DMS153 treated with DMSO at 0.1 percent for 48 hours (cell line): ENCODE measurements around the gene MCRIP2.
A peak's percentile ranks its signal among the peaks of the same experiment; 100 is the strongest.

Experiments
- DNase-seq: peaks from one replicate; lab custom pipeline; 2025; ENCODE audit not compliant: unreplicated experiment; lab: John Stamatoyannopoulos, UW

Gene MCRIP2

DNA sequence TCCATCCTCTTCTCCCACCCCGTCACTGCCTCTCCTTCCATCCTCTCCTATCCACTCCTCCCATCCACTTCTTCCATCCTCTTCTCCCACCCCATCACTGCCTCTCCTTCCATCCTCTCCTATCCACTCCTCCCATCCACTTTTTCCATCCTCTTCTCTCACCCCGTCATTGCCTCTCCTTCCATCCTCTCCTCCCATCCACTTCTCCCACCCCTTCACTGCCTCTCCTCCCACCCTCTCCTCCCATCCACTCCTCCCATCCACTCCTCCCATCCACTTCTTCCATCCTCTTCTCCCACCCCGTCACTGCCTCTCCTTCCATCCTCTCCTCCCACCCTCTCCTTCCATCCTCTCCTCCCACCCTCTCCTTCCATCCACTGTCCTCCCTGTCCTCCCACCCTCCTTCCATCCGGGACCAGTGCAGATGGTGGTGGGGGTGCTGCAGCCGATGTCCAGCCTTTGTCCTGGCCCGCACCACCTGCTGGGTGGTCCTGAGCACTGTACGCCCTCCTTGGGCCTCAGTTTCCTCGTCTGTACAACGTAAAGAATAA is 9.7 kb upstream of the MCRIP2 start:
- DNase-seq, result no peak

DNA sequence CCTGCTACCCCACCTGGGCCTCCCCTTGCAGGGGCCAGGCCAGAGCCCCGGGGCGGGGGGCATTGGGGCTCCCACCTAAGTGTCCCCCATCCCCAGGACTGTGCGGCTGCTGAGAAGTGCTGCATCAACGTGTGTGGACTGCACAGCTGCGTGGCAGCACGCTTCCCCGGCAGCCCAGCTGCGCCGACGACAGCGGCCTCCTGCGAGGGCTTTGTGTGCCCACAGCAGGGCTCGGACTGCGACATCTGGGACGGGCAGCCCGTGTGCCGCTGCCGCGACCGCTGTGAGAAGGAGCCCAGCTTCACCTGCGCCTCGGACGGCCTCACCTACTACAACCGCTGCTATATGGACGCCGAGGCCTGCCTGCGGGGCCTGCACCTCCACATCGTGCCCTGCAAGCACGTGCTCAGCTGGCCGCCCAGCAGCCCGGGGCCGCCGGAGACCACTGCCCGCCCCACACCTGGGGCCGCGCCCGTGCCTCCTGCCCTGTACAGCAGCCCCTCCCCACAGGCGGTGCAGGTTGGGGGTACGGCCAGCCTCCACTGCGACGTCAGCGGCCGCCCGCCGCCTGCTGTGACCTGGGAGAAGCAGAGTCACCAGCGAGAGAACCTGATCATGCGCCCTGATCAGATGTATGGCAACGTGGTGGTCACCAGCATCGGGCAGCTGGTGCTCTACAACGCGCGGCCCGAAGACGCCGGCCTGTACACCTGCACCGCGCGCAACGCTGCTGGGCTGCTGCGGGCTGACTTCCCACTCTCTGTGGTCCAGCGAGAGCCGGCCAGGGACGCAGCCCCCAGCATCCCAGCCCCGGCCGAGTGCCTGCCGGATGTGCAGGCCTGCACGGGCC is 8.9 kb upstream of the MCRIP2 start:
- no peak for DNase-seq

DNA sequence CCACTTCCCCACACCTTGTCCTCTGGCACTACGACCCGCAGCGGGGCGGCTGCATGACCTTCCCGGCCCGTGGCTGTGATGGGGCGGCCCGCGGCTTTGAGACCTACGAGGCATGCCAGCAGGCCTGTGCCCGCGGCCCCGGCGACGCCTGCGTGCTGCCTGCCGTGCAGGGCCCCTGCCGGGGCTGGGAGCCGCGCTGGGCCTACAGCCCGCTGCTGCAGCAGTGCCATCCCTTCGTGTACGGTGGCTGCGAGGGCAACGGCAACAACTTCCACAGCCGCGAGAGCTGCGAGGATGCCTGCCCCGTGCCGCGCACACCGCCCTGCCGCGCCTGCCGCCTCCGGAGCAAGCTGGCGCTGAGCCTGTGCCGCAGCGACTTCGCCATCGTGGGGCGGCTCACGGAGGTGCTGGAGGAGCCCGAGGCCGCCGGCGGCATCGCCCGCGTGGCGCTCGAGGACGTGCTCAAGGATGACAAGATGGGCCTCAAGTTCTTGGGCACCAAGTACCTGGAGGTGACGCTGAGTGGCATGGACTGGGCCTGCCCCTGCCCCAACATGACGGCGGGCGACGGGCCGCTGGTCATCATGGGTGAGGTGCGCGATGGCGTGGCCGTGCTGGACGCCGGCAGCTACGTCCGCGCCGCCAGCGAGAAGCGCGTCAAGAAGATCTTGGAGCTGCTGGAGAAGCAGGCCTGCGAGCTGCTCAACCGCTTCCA is 8.1 kb upstream of the MCRIP2 start:
- DNase-seq, result no peak

- DNase-seq, result no peak
These were observed 7.5 kb upstream of the MCRIP2 start for GRCh38 chr16:634051-634670.

DNA sequence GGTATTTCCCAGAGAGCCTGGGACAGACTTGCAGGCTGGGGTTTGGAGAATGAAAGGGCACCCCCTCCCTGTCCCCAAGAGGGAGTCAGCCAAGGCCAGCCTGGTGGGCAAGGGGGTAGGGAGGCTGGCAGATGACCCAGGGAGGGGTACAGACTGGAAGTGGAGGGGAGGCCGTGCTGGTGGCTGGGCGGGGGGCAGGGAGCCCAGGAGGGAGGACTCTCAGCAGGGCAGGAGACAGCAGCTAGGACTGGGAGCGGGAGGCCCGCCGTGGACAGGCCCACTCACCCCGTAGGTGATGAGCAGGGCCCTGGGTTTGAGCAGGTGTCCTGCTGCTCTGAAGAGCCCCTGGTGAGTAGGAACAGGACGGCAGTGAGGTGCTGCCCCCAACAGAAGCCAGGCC is 6.6 kb upstream of the MCRIP2 start:
- no peak for DNase-seq

DNA sequence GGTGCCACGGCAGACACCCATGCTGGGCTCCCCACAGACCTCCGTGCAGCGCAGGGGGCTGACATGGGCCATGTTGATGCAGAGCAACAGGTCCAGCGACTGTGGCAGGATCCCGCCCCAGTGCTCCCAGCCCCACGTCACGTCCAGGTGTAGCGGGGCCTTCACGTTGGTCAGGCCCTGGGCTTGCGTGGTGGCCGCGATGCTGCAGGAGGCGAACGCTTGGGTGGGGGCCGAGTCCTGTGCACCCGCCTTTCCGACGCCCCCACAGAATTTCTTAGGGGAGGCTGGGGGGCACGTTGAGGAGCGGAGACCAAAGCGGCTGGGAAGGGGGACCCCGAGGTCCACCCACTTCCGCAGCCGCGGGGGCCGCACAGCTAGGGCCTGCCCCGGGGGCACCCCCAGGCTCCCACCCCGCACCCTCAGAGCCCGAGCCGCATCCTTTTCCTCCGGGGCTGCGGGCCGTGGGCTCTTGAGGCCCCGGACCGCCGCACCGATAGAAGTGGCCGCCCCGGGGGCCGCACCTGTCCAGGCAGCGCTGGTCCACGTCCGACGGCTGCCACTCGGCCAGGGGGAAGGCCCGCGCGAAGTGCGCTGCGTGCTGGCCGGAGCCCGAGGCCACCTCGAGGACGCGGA is 5.9 kb upstream of the MCRIP2 start:
- no peak for DNase-seq

DNA sequence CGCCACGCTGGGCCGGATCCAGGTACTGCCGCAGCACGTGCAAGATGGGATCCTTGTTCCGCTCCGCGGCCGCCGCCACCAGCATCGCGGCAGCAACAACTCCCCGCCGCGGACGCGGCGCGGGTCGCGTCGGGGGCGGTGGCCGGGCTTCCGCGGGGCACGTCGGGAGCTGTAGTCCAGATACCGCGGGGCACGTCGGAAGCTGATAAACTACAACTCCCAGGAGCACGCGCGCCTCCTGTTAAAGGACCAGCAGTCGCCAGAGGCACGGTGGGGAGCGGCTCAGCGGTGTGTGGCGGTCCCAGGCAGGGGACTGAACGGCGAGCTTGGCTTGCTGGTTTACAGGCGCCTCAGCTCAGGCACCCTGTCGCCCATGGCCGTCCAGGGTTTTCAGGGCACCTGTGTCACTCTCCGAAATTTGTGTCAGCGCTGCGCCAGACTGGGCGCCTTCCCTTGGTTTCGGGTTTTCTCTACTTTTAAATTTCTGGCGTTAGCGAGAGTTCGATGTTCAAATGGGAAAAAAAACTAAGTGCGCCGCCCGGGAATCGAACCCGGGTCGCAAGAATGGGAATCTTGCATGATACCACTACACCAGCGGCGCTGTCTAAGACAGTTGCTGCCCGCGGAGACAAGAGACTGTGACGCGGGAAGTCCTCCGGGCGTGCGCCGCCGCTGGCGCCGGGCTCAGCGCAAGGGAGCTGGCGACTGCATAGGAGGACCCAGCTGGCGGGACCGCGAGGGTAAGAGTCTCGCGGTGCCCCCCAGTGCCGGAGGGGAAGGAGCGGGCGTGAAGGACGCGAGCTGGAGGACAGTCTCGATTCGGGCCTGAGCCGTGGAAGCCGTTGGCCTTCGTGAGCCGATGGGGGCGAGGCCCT is 5.2 kb upstream of the MCRIP2 start, which contains the start of gene METTL26:
Gene METTL26 (minus strand): TSS at position 100 of the 875 bp plus-strand sequence. CDS start 15 bp downstream, at position 85.
- peak; percentile 84 for DNase-seq

- DNase-seq, result no peak
These were observed 4.3 kb upstream of the MCRIP2 start for GRCh38 chr16:637081-638018.

- DNase-seq, result no peak
These were observed 3.5 kb upstream of the MCRIP2 start for GRCh38 chr16:638034-638543.

- no peak for DNase-seq
These were observed 2.8 kb upstream of the MCRIP2 start for GRCh38 chr16:638836-639235.

GRCh38 chr16:640614-641013 is 1.0 kb upstream of the MCRIP2 start:
- no peak for DNase-seq

DNA sequence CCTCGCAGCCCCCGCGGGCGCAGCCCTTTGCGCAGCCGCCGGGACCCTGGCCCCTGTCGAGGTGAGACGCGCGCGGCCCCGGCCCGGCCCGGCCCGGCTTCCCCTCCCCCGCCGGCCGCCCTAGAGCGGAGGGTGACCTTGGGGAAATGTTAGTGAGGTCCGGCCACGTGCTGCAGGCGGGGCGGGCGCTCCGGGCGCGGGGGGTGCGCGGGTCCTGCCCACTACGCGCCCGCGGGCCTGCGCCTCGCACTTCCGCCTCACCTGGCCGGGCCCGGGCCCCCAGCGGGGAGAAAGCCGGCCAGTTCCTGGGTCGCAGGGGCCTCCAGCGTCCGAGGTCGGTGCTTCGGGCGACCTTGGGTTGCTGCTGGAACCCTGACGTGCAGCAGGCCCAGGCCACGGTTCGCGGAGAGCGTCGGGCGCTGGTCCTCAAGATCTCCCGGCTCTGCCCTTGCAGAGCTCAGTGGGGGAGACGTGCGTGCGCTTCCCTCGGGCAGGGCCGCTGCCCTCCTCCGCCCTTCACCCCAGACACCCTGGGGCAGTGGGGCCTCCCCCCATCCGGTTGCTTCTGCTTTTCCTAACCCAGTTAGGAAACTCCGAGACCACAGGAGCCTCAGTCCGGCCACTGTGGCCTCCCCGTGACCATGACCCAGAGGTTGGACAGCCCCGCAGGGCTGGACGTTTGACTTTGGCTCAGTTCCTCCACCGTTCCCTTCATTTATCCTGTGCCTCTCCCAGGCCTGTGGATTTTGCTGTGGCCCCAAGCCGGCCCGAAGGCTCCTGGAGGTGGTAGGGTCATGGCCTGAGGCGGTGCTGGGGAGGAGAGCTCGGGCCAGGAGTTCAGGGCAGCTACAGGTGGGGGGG is 791 bp downstream of the MCRIP2 start:
- DNase-seq, result no peak

DNA sequence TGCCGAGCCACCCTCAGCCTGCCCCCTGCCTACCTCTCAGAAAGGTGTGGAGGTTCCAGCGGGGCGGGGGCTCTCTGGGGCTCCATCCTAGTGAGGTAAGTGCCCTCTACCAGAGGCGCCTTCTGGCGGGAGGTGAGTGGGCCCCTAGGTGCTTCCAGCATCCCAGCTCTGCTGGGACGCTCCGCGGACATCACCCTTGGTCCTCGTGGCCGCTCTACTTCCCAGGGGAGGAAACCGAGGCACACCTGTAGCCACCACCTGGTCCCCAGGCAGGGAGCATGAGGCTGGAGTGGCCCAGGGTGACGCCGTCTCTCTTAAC is 1.4 kb downstream of the MCRIP2 start:
- no peak for DNase-seq

GRCh38 chr16:644556-644955 is 2.9 kb downstream of the MCRIP2 start:
- no peak for DNase-seq

DNA sequence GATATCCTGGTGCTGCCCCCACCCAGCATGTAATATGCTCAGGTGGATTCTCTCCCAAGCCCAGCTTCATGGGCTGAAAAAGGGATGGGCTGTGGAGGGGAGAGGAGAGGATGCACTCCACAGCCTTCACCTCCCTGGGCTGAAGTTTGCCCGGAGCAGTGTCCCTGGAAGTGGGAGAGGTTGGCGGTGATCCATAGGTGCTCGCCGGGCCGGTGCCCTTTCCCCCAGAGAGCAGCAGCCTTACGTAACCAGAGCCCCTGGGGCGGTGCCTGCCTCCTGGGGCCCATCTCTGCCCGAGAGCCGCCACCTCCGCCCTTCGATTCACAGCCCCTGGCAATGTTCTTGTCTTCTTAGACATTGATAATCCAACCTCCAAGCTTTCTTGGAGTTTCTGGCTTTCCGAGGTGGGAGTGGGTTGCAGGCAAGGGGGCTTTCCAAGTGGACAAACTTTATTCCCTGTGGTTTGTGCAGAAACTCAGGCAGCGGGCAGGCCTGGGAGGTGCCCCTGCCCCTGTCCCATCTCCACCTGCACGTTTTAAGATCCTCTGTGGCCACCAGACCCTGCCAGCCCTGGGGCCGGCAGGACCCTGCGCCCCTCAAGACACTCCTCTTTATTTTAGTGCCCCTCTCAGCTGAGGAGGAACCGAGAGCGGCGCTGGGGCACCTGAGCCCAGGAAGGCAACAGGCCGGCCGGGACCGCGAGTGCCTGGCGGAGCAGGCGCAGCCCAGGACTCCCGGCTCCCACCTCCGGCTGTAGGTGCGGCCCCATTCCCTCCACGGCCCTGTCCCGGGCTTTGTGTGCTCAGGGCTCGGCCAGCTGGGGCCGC is 4.4 kb downstream of the MCRIP2 start:
- DNase-seq, result no peak

- DNase-seq, result no peak
These were observed 5.1 kb downstream of the MCRIP2 start for GRCh38 chr16:646679-647172.
